ENCODE results near the gene P2RX4.

GRCh38 chr12:121198949-121199348, 11.0 kb upstream of the P2RX4 start:
- TF ChIP-seq FOS (IDR thresholded peaks at IDR 0.05; ENCODE audit: low read depth, low read length): no peak
- no peak for TF ChIP-seq BHLHE40 (IDR thresholded peaks at IDR 0.05; ENCODE audit: low read depth, low read length)
- no peak for TF ChIP-seq CTCF (conservative IDR thresholded peaks at IDR 0.05; ENCODE audit: low read depth, low read length)
